GM06990 (cell line): Measurements from ENCODE around the gene SKI.

ENCODE experiments used
- DNase-seq: peaks from one replicate; pipeline ENCODE4 v3.0.0-alpha.2; 2011; ENCODE audit not compliant: insufficient read length; ENCODE audit errors: extremely low read depth
- H3K27me3 ChIP-seq: replicated peaks from 2 replicates; pipeline ENCODE4 v1.6.0; 2011; ENCODE audit warnings: low read length; ENCODE audit not compliant: control insufficient read depth, insufficient read depth
- H3K36me3 ChIP-seq: 2 replicates; pipeline ENCODE4 v1.5.1; 2011; ENCODE audit warnings: low read length; ENCODE audit not compliant: control insufficient read depth, insufficient read depth
- H3K4me3 ChIP-seq: replicated peaks from 2 replicates; pipeline ENCODE4 v1.5.1; 2011; ENCODE audit warnings: low read depth, mild to moderate bottlenecking, control low read depth, low read length
- CTCF ChIP-seq: IDR thresholded peaks from 2 replicates; pipeline ENCODE4 v1.5.1; 2011; ENCODE audit warnings: low read length, control low read depth, mild to moderate bottlenecking, inconsistent platforms; ENCODE audit not compliant: insufficient read depth, poor library complexity, severe bottlenecking

The SKI gene

GRCh38 chr1:2356401-2356800 lies 128.3 kb downstream of the SKI start:
- H3K27me3 ChIP-seq = no peaks in the 10 kb centered on the region
- no peak overlapping the region for H3K4me3 ChIP-seq
- H3K36me3 ChIP-seq = no peaks in the 10 kb centered on the region
- no peak for DNase-seq
- no peak for TF ChIP-seq CTCF

GRCh38 chr1:2356911-2357845 lies 129.1 kb downstream of the SKI start:
- TF ChIP-seq CTCF = no peak
- no peak overlapping the region for H3K4me3 ChIP-seq
- DNase-seq = no peak
- H3K27me3 ChIP-seq = no peaks in the 10 kb centered on the region
- H3K36me3 ChIP-seq = no peaks in the 10 kb centered on the region

GRCh38 chr1:2358072-2358471 lies 130.0 kb downstream of the SKI start:
- no peaks in the 10 kb centered on the region for H3K36me3 ChIP-seq
- no peak overlapping the region for H3K4me3 ChIP-seq
- TF ChIP-seq CTCF = no peak
- H3K27me3 ChIP-seq = no peaks in the 10 kb centered on the region
- no peak for DNase-seq

- no peaks in the 10 kb centered on the region for H3K27me3 ChIP-seq
- no peak for DNase-seq
Measured at GRCh38 chr1:2358651-2359640, 130.8 kb downstream of the SKI start.

More at GRCh38 chr1:2358651-2359640, 130.8 kb downstream of the SKI start:
- H3K36me3 ChIP-seq = no peaks in the 10 kb centered on the region
- TF ChIP-seq CTCF = no peak
- H3K4me3 ChIP-seq = no peak overlapping the region
